Measurements from ENCODE around the gene SLC4A1AP.

Gene SLC4A1AP

GRCh38 chr2:27709326-27709725, 45.6 kb downstream of the SLC4A1AP start:
- H3K4me3 ChIP-seq (ENCODE audit: low read depth, low read length), result no peak overlapping the region
- DNase-seq (ENCODE audit: low read depth), result no peak
- TF ChIP-seq CTCF (IDR thresholded peaks at IDR 0.05; ENCODE audit: insufficient read depth, low read depth, low read length, missing control alignments), result no peak

GRCh38 chr2:27709960-27710575, 46.4 kb downstream of the SLC4A1AP start:
- DNase-seq (ENCODE audit: low read depth), result no peak
- no peak for TF ChIP-seq CTCF (IDR thresholded peaks at IDR 0.05; ENCODE audit: insufficient read depth, low read depth, low read length, missing control alignments)
- no peak overlapping the region for H3K4me3 ChIP-seq (ENCODE audit: low read depth, low read length)

- no peak for TF ChIP-seq CTCF (IDR thresholded peaks at IDR 0.05; ENCODE audit: insufficient read depth, low read depth, low read length, missing control alignments)
- no peak overlapping the region for H3K4me3 ChIP-seq (ENCODE audit: low read depth, low read length)
- DNase-seq (ENCODE audit: low read depth), result no peak
These were observed 47.1 kb downstream of the SLC4A1AP start for GRCh38 chr2:27710640-27711430.

- TF ChIP-seq CTCF (IDR thresholded peaks at IDR 0.05; ENCODE audit: insufficient read depth, low read depth, low read length, missing control alignments), result no peak
- H3K4me3 ChIP-seq (ENCODE audit: low read depth, low read length), result no peak overlapping the region
- no peak for DNase-seq (ENCODE audit: low read depth)
These were observed 48.1 kb downstream of the SLC4A1AP start for GRCh38 chr2:27711804-27712203.

- no peak for DNase-seq (ENCODE audit: low read depth)
- H3K4me3 ChIP-seq (ENCODE audit: low read depth, low read length), result no peak overlapping the region
- TF ChIP-seq CTCF (IDR thresholded peaks at IDR 0.05; ENCODE audit: insufficient read depth, low read depth, low read length, missing control alignments), result no peak
These were observed 48.8 kb downstream of the SLC4A1AP start for GRCh38 chr2:27712522-27712921.

- no peak for DNase-seq (ENCODE audit: low read depth)
- no peak for TF ChIP-seq CTCF (IDR thresholded peaks at IDR 0.05; ENCODE audit: insufficient read depth, low read depth, low read length, missing control alignments)
- H3K4me3 ChIP-seq (ENCODE audit: low read depth, low read length), result no peak overlapping the region
These were observed 49.5 kb downstream of the SLC4A1AP start for GRCh38 chr2:27713201-27713600.
